Spleen (tissue), 11 donors: ENCODE results near the gene CDC37. TPM values are rescaled to one million over a fixed set of nuclear protein-coding genes. Genes with fewer than 3 reads are reported as not detected.

ENCODE experiments used
- DNase-seq: peaks from one replicate; pipeline ENCODE4 v3.0.0-alpha.2; 2020
- H3K27ac ChIP-seq, 8 donors: fragments of 200-600 bp; sonication (generic) in 7 of 8; 1 replicate in 4 of 8; 2 replicates in 4 of 8; pipeline versions ENCODE4 v1.5.0 to v1.8.0; 2016 to 2021; ENCODE audit warnings: inconsistent platforms in 4 of 8, mild to moderate bottlenecking in 4 of 8, moderate library complexity in 1 of 8
- H3K27me3 ChIP-seq, 7 donors: fragments of 200-600 bp; sonication (generic) in 6 of 7; replicated peaks in 1 of 7; 1 replicate in 4 of 7; 2 replicates in 3 of 7; pipeline versions ENCODE4 v1.5.0 to v1.8.0; 2016 to 2021; ENCODE audit warnings: inconsistent platforms in 3 of 7, mild to moderate bottlenecking in 1 of 7
- H3K36me3 ChIP-seq, 6 donors: fragments of 200-600 bp; sonication (generic) in 5 of 6; 1 replicate in 4 of 6; 2 replicates in 2 of 6; pipeline versions ENCODE4 v1.5.0 to v1.8.0; 2016 to 2021; ENCODE audit warnings: inconsistent platforms in 2 of 6
- H3K4me1 ChIP-seq, 6 donors: fragments of 200-600 bp; sonication (generic) in 5 of 6; 1 replicate in 3 of 6; 2 replicates in 3 of 6; pipeline versions ENCODE4 v1.5.0 to v1.8.0; 2016 to 2021; ENCODE audit warnings: inconsistent platforms in 3 of 6
- H3K4me3 ChIP-seq, 8 donors: fragments of 200-600 bp; sonication (generic) in 7 of 8; 1 replicate in 4 of 8; 2 replicates in 4 of 8; pipeline versions ENCODE4 v1.5.0 to v1.8.0; 2016 to 2021; ENCODE audit warnings: inconsistent platforms in 4 of 8, mild to moderate bottlenecking in 4 of 8, moderate library complexity in 2 of 8
- H3K9me3 ChIP-seq, 8 donors: fragments of 200-600 bp; sonication (generic) in 7 of 8; 1 replicate in 4 of 8; 2 replicates in 4 of 8; pipeline versions ENCODE4 v1.5.0 to v1.8.0; 2016 to 2021; ENCODE audit warnings: inconsistent platforms in 4 of 8
- CTCF ChIP-seq, 11 experiments: fragments of 200-600 bp in 7 of 11; fragments of 450-650 bp in 4 of 11; sonication (generic) in 4 of 11; IDR thresholded peaks in 8 of 11; conservative IDR thresholded peaks in 3 of 11; 1 replicate in 7 of 11; 2 replicates in 4 of 11; pipeline versions ENCODE4 v1.4.0 to v1.8.0; 2016 to 2021; ENCODE audit warnings: antibody characterized with exemption in 11 of 11, inconsistent platforms in 4 of 11, mild to moderate bottlenecking in 1 of 11
- POLR2A ChIP-seq, 3 donors: fragments of 450-650 bp; IDR thresholded peaks; one replicate each; pipeline ENCODE4 v1.5.1; 2017; ENCODE audit warnings: antibody characterized with exemption in 3 of 3, mild to moderate bottlenecking in 1 of 3
- POLR2AphosphoS5 ChIP-seq, 3 donors: sonication (generic); formaldehyde crosslinking; IDR thresholded peaks; one replicate each; pipeline ENCODE4 v1.5.1; 2017; ENCODE audit warnings: antibody characterized with exemption in 3 of 3
- WGBS, 5 donors: extraction: QIAGEN DNeasy Blood & Tissue Kit in 3 of 5; methylation state at CpG; one replicate each; pipeline versions ENCODE4 v1.1.5 to v1.1.7; 2013 to 2018; 5-methylcytosine and 5-hydroxymethylcytosine counted together
- intact Hi-C: fragments of 100-400 bp; cut with DNase I; formaldehyde crosslinking; loops from one replicate; pipeline ENCODE4 v1.15.0; 2023; ENCODE audit warnings: low total_unique reads
- polyA plus RNA-seq, 3 donors: library from polyadenylated mRNA; stranded (reverse); fragments of 200-250 nt; gene quantifications; one replicate each; pipeline ENCODE4 v1.2.1, GENCODE V29; 2013
- total RNA-seq, 7 donors: library from RNA; depleted of rRNA in 3 of 7; stranded (reverse); fragments of >200 nt in 3 of 7; fragmentation: NEBNext Ultra II Directional in 4 of 7; extraction: Animal tissue kit (Norgen Biotek cat#: 25700) in 4 of 7; gene quantifications; one replicate each; pipeline versions ENCODE4 v1.1.0 to v1.2.1, GENCODE V29; 2016 to 2021
- donor health status: healthy with polysubstance abuse.
- donor health status: DM: no; HTN: no; CAD: no; lungs with moderate emphysema.
- donor health status: DM: no; HTN: no; CAD: no.
- donor health status: Bipolar disorder and iron deficiency.
- donor health status: healthy.
- donor health status: DM: no; HTN: no; CAD: no.
- donor health status: DM: yes; HTN: yes; CAD: no.

CDC37 gene
- total and polyA plus RNA-seq, 10 donors = 131 to 387 (median 160) TPM

- peaks cover 24 to 74% (median 61%) of the 10 kb centered on the region in 6 donors for H3K4me1 ChIP-seq
- intact Hi-C loops = no loop called here
- WGBS, 5 donors = 6 to 10% (median 7%) methylated on average over 30 to 75 of the region's 75 CpGs
- peak; percentile 85 for DNase-seq
- peak overlapping the region in 7 of 8 donors; percentile 8 to 86 (median 76) for H3K27ac ChIP-seq
- TF ChIP-seq POLR2A (IDR thresholded peaks at IDR 0.05) (no peak), CTCF (IDR thresholded peaks at IDR 0.05 in 8 of 11, conservative IDR thresholded peaks at IDR 0.05 in 3 of 11) (no peak), POLR2AphosphoS5 (IDR thresholded peaks at IDR 0.05) (peak in 2 of 3 donors; percentile 19 to 25)
- H3K36me3 ChIP-seq = no peaks in the 10 kb centered on the region
- H3K9me3 ChIP-seq = no peaks in the 10 kb centered on the region
- H3K27me3 ChIP-seq = peaks cover 0 to 66% (median 11%) of the 10 kb centered on the region in 7 donors
- peak overlapping the region; percentile 39 to 79 (median 48) for H3K4me3 ChIP-seq
Observed at GRCh38 chr19:10430505-10431253, 27.3 kb upstream of the CDC37 start.

GRCh38 chr19:10428996-10429381 is 25.6 kb upstream of the CDC37 start:
- Histone ChIP-seq H3K27me3 (peaks cover 0 to 83% (median 11%) of the 10 kb centered on the region in 7 donors), H3K4me1 (peaks cover 34 to 91% (median 78%) of the 10 kb centered on the region in 6 donors), H3K36me3 (no peaks in the 10 kb centered on the region), H3K9me3 (no peaks in the 10 kb centered on the region), H3K4me3 (no peak overlapping the region), H3K27ac (peak overlapping the region in 4 of 8 donors; percentile 41 to 86 (median 72))
- TF ChIP-seq POLR2AphosphoS5 (IDR thresholded peaks at IDR 0.05) = no peak
- TF ChIP-seq CTCF (IDR thresholded peaks at IDR 0.05 in 8 of 11, conservative IDR thresholded peaks at IDR 0.05 in 3 of 11) = no peak
- TF ChIP-seq POLR2A (IDR thresholded peaks at IDR 0.05) = no peak
- DNase-seq = no peak
- intact Hi-C loops = no loop called here
- WGBS, 5 donors = 60 to 71% (median 67%) methylated on average over 5 of the region's 5 CpGs

- TF ChIP-seq POLR2AphosphoS5 (IDR thresholded peaks at IDR 0.05) = no peak
- no peak for TF ChIP-seq CTCF (IDR thresholded peaks at IDR 0.05 in 8 of 11, conservative IDR thresholded peaks at IDR 0.05 in 3 of 11)
- no peak for TF ChIP-seq POLR2A (IDR thresholded peaks at IDR 0.05)
- H3K4me1 ChIP-seq = peaks cover 40 to 96% (median 77%) of the 10 kb centered on the region in 6 donors
- no peak for DNase-seq
- no peaks in the 10 kb centered on the region for H3K36me3 ChIP-seq
- intact Hi-C loops = no loop called here
- H3K27ac ChIP-seq = peak overlapping the region in 6 of 8 donors; percentile 2 to 86 (median 54)
- peaks cover 0 to 91% (median 14%) of the 10 kb centered on the region in 7 donors for H3K27me3 ChIP-seq
- H3K9me3 ChIP-seq = no peaks in the 10 kb centered on the region
- 84 to 91% (median 88%) methylated on average over 6 of the region's 6 CpGs for WGBS, 5 donors
- H3K4me3 ChIP-seq = no peak overlapping the region
Observed at GRCh38 chr19:10427169-10427568, 23.8 kb upstream of the CDC37 start.

GRCh38 chr19:10424011-10424637 is 20.8 kb upstream of the CDC37 start:
- peak overlapping the region; percentile 11 to 68 (median 30) for H3K4me3 ChIP-seq
- DNase-seq = peak; percentile 94
- WGBS, 5 donors = 1 to 2% (median 2%) methylated on average over 27 to 38 of the region's 38 CpGs
- H3K4me1 ChIP-seq = peaks cover 53 to 97% (median 79%) of the 10 kb centered on the region in 6 donors
- H3K36me3 ChIP-seq = no peaks in the 10 kb centered on the region
- peaks cover 9 to 91% (median 38%) of the 10 kb centered on the region in 7 donors for H3K27me3 ChIP-seq
- no peaks in the 10 kb centered on the region for H3K9me3 ChIP-seq
- intact Hi-C loops = no loop called here
- no peak for TF ChIP-seq POLR2A (IDR thresholded peaks at IDR 0.05)
- peak; percentile 38 to 75 (median 59) for TF ChIP-seq POLR2AphosphoS5 (IDR thresholded peaks at IDR 0.05)
- peak; percentile 75 to 99 (median 95) for TF ChIP-seq CTCF (IDR thresholded peaks at IDR 0.05 in 8 of 11, conservative IDR thresholded peaks at IDR 0.05 in 3 of 11)
- H3K27ac ChIP-seq = peak overlapping the region in 7 of 8 donors; percentile 0 to 86 (median 65)
